ENCODE data around the gene RHOH. TPM values are rescaled to one million over a fixed set of nuclear protein-coding genes. Genes with fewer than 3 reads are reported as not detected.

RHOH gene
- total RNA-seq, 4 donors from 2014 or later, result 0.13 to 3.6 (median 2.7) TPM

DNA sequence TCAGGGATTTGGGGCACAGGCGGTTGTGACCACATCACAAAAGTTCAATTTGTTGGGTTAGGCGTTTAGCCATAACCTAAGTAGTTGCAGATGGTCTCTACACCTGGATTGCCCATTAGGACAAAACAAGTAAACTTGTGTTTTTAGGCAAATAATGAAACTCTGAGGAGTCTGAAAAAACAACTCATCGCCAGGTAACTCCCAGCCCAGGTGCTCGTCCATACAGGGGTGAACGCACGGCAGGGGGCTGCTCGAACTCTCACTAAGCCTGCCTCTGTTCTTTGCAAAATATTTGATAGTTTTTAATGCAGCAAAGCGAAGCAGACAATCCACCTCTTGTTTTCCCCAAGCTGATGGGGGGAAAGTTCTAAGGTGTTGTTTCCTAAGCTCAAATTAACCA is 559 bp upstream of the RHOH start:
- Histone ChIP-seq H3K4me1 (no peaks in the 10 kb centered on the region), H3K9me3 (no peaks in the 10 kb centered on the region), H3K27ac (replicated peaks in 1 of 4) (no peak overlapping the region)

DNA sequence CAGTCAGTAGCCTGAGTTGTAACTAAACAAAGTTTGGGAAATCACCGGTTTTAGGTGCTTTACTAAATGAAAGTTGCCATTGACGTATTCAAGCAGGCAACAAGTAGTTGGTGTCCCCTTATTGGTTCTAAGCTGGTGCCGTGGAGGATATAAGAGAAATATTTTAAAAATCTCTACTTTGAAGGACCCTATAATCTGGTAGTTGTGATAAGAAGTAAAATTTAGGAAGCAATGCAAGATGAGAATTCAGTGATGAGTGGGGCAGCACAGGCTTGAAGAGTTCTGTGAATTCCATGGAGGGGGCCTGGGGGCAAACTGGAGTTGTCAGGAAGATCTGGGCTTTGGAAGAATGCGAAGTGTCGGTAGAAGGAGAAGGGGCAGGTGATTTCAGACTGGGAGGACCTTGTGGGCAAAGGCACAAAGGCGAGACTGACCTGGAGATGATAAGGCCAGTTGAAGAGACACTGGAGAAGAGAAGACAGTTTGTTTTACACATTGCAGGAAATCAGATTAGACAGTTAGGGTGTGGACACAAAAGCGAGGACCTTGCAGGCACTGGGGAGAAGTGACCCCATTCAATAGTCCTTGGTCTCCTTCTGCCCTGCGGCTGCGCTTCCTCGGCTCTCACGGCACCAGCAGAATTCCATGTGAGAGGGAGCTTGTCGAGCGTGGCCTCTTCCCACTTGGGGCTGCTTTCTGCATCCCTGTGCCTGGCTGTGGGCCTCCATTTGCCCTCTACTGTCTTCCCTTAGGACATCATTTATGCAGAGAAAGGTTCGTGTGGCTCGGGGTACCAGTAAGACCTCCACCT is 1.3 kb downstream of the RHOH start:
- H3K4me3 ChIP-seq, result peak overlapping the region in 3 of 4 donors; percentile 18 to 37 (median 20)
- DNase-seq (ENCODE audit: extremely low spot score), result no peak
- H3K27me3 ChIP-seq, result peaks cover 0 to 8% (median 0%) of the 10 kb centered on the region in 4 donors
- intact Hi-C loops (cut with DNase I), result no loop called here
- H3K9me3 ChIP-seq, result no peaks in the 10 kb centered on the region
- TF ChIP-seq, protein P1, sequence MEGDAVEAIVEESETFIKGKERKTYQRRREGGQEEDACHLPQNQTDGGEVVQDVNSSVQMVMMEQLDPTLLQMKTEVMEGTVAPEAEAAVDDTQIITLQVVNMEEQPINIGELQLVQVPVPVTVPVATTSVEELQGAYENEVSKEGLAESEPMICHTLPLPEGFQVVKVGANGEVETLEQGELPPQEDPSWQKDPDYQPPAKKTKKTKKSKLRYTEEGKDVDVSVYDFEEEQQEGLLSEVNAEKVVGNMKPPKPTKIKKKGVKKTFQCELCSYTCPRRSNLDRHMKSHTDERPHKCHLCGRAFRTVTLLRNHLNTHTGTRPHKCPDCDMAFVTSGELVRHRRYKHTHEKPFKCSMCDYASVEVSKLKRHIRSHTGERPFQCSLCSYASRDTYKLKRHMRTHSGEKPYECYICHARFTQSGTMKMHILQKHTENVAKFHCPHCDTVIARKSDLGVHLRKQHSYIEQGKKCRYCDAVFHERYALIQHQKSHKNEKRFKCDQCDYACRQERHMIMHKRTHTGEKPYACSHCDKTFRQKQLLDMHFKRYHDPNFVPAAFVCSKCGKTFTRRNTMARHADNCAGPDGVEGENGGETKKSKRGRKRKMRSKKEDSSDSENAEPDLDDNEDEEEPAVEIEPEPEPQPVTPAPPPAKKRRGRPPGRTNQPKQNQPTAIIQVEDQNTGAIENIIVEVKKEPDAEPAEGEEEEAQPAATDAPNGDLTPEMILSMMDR (IDR thresholded peaks at IDR 0.05), result no peak
- no peak for TF ChIP-seq POLR2AphosphoS5 (IDR thresholded peaks at IDR 0.05)
- no peaks in the 10 kb centered on the region for H3K36me3 ChIP-seq
- peak overlapping the region in 1 of 4 donors; percentile 14 for H3K27ac ChIP-seq (replicated peaks in 1 of 4)
- 83% methylated on average over 15 of the region's 15 CpGs for WGBS
- no peaks in the 10 kb centered on the region for H3K4me1 ChIP-seq

More for the DNA sequence above, 559 bp upstream of the RHOH start:
- Histone ChIP-seq H3K27me3 (peaks cover 0 to 8% (median 0%) of the 10 kb centered on the region in 4 donors), H3K36me3 (no peaks in the 10 kb centered on the region), H3K4me3 (no peak overlapping the region)
- TF ChIP-seq, protein P1 (IDR thresholded peaks at IDR 0.05), result no peak
- TF ChIP-seq POLR2A (IDR thresholded peaks at IDR 0.05; ENCODE audit: low read depth), result no peak
- TF ChIP-seq EP300 (IDR thresholded peaks at IDR 0.05), result no peak
- no peak for TF ChIP-seq POLR2AphosphoS5 (IDR thresholded peaks at IDR 0.05)
- intact Hi-C loops (cut with DNase I), result no loop called here
- WGBS, result 88% methylated on average over 8 of the region's 8 CpGs
- DNase-seq (ENCODE audit: extremely low spot score), result no peak

DNA sequence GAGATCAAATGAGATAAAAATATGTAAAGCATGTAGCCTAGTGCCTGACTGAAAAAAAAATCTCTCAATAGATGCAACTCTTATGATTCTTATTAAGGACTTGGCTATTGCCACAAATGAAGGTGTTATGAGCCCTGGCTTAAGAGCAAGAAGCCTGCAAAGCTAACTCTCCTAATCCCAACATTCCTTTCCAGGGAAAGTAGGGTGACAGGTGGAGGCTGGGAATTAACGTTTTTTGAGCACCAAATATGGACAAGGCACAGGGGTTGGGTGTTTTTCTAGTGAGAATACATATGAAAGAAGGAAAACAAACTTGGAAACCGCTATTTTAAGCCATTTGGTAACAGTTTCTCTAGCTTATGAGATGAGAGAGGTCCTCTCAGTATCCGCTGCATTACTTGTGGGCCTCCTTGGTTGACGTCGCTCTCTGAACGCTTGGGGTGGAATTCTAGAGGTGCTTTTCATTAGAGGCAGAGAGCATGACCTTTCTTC is 2.4 kb downstream of the RHOH start:
- Histone ChIP-seq H3K4me3 (peak overlapping the region in 1 of 4 donors; percentile 27), H3K36me3 (no peaks in the 10 kb centered on the region), H3K27me3 (no peaks in the 10 kb centered on the region), H3K27ac (replicated peaks in 1 of 4) (no peak overlapping the region), H3K9me3 (no peaks in the 10 kb centered on the region), H3K4me1 (no peaks in the 10 kb centered on the region)
- WGBS, result 74% methylated on average over 6 of the region's 6 CpGs
- intact Hi-C loops (cut with DNase I), result no loop called here
- no peak for DNase-seq (ENCODE audit: extremely low spot score)
- TF ChIP-seq, protein P1 (IDR thresholded peaks at IDR 0.05), result no peak
- TF ChIP-seq EP300 (IDR thresholded peaks at IDR 0.05) (no peak), POLR2AphosphoS5 (IDR thresholded peaks at IDR 0.05) (no peak)

DNA sequence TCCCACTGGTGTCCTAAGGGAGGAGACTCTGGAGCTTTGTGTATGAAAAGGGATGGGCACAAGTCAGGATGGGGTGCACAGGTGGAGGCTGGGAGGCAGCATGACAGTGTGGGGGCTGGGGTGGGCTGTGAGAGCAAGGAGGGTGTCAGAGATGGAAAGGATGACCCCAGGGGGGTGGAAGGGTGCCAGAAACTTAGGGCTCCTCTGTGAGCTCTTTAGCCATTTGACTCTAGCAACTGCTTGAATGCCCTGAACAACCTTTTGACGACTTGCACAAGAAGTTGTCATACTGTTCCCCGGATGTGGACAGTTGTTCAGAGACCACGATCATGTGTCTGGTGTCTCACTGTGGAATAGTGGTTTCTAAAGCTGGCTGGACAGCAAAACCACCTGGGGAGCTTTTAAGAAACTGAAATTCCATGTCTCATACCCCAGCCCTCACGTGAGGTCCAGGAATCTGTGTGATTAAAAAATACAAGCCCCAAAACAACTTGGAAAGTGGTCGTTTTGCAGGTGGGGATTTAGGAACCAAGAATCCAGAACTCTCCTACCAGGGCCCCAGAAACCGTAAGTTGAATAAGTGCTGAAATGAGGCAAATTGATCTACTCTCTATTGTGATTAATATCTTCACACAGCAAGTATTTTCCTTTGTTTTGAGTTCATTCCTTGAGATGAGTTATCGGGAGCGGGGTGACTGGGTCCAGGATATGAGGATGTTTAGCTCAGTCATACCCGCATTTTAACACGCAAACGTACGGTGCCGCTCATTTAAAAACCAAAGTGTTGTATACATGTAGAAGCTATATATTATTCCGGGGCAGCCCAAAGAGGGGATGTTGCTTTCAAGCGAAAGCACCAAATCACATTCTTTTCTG is 3.4 kb downstream of the RHOH start:
- H3K9me3 ChIP-seq, result no peaks in the 10 kb centered on the region
- no peaks in the 10 kb centered on the region for H3K36me3 ChIP-seq
- TF ChIP-seq POLR2AphosphoS5 (IDR thresholded peaks at IDR 0.05), result peak in 1 of 2 donors; percentile 25
- TF ChIP-seq, protein P1 (IDR thresholded peaks at IDR 0.05), result no peak
- 80% methylated on average over 15 of the region's 15 CpGs for WGBS
- H3K27ac ChIP-seq (replicated peaks in 1 of 4), result peak overlapping the region in 1 of 4 donors; percentile 28
- DNase-seq (ENCODE audit: extremely low spot score), result no peak
- H3K4me3 ChIP-seq, result peak overlapping the region in 1 of 4 donors; percentile 20
- intact Hi-C loops (cut with DNase I), result no loop called here
- H3K4me1 ChIP-seq, result no peaks in the 10 kb centered on the region
- H3K27me3 ChIP-seq, result no peaks in the 10 kb centered on the region

Measured in esophagus muscularis mucosa (tissue), 4 donors.